Left ventricle myocardium inferior (tissue), 1 donor: ENCODE results near the gene NAIF1. TPM values are rescaled to one million over a fixed set of nuclear protein-coding genes. Genes with fewer than 3 reads are reported as not detected.
A peak's percentile ranks its signal among the peaks of the same experiment; 100 is the strongest.

ENCODE experiments used
- DNase-seq: peaks from one replicate; pipeline ENCODE4 v3.0.0-alpha.2; 2020
- H3K27ac ChIP-seq: fragments of 200-600 bp; replicated peaks from 2 replicates; pipeline ENCODE4 v1.8.0; 2021
- H3K27me3 ChIP-seq: fragments of 200-600 bp; 2 replicates; pipeline ENCODE4 v1.8.0; 2021; ENCODE audit warnings: low read depth
- H3K36me3 ChIP-seq: fragments of 200-600 bp; 2 replicates; pipeline ENCODE4 v1.8.0; 2021
- H3K4me1 ChIP-seq: fragments of 200-600 bp; 2 replicates; pipeline ENCODE4 v1.8.0; 2021
- H3K4me3 ChIP-seq: fragments of 200-600 bp; 2 replicates; pipeline ENCODE4 v1.8.0; 2021; ENCODE audit warnings: mild to moderate bottlenecking, moderate library complexity
- H3K9me3 ChIP-seq: fragments of 200-600 bp; replicated peaks from 2 replicates; pipeline ENCODE4 v1.8.0; 2021
- intact Hi-C: fragments of 100-400 bp; cut with micrococcal nuclease; formaldehyde crosslinking; loops from one replicate; pipeline ENCODE4 v1.11.0; 2022
- total RNA-seq: library from RNA; stranded (reverse); fragmentation: NEBNext Ultra II Directional; extraction: Animal tissue kit (Norgen Biotek cat#: 25700); gene quantifications from one replicate; pipeline ENCODE4 v1.2.1, GENCODE V29; 2021
- TF ChIP-seq, protein P1 (sequence below): fragments of 200-600 bp; IDR thresholded peaks from 2 replicates; pipeline ENCODE4 v1.8.0; 2021; ENCODE audit warnings: antibody characterized with exemption, mild to moderate bottlenecking, borderline replicate concordance
- donor health status: DM: no; HTN: yes; CAD: no; lungs with severe emphysema.

The NAIF1 gene
- total RNA-seq, 1 donor from 2014 or later = 7.9 TPM

DNA sequence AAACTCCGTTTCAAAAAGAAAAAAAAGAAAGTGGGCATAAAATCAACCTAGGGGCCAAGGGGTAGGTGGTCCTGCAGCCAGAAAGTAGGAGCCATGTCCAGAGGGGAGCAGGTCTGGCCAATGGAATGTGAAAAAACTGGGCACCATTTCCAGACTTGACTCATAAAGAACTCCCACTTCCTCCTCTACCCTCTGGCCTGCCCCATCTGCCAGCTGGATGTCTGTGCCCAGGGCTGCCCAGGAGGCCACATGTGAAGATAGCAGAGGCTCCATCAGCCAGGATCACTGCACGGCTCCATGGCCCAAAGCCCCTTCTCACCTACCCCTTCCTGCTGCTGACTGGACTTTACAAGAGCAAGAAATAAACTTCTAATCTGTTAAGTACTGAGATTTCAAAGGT, 44.2 kb downstream of the NAIF1 start:
- intact Hi-C loops = no loop called here
- DNase-seq = no peak
- Histone ChIP-seq H3K27me3 (no peaks in the 10 kb centered on the region), H3K36me3 (no peaks in the 10 kb centered on the region), H3K9me3 (no peaks in the 10 kb centered on the region), H3K4me1 (no peaks in the 10 kb centered on the region), H3K4me3 (no peak overlapping the region), H3K27ac (no peak overlapping the region)
- TF ChIP-seq, protein P1, sequence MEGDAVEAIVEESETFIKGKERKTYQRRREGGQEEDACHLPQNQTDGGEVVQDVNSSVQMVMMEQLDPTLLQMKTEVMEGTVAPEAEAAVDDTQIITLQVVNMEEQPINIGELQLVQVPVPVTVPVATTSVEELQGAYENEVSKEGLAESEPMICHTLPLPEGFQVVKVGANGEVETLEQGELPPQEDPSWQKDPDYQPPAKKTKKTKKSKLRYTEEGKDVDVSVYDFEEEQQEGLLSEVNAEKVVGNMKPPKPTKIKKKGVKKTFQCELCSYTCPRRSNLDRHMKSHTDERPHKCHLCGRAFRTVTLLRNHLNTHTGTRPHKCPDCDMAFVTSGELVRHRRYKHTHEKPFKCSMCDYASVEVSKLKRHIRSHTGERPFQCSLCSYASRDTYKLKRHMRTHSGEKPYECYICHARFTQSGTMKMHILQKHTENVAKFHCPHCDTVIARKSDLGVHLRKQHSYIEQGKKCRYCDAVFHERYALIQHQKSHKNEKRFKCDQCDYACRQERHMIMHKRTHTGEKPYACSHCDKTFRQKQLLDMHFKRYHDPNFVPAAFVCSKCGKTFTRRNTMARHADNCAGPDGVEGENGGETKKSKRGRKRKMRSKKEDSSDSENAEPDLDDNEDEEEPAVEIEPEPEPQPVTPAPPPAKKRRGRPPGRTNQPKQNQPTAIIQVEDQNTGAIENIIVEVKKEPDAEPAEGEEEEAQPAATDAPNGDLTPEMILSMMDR = no peak

DNA sequence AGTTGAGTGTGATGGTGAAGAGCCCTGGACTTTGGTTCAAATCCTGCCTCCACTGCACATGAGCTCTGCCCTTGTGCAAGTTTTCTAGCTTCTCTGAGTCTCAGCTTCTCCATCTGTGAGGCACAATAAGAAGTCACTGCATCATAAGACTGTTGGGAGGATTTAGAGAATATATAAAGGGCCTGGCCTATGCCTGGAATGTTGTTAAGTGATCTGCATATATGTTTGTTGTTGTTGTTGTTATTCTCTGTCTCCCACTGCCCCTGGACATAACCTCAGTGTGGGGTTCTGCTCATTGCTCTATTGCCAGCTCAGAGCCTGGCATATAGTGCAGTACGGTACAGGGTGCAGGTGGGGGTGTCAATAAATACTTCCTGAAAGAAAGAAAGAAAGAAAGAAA, 46.0 kb downstream of the NAIF1 start:
- H3K27me3 ChIP-seq = no peaks in the 10 kb centered on the region
- TF ChIP-seq, protein P1 = no peak
- H3K36me3 ChIP-seq = no peaks in the 10 kb centered on the region
- no peaks in the 10 kb centered on the region for H3K9me3 ChIP-seq
- H3K4me1 ChIP-seq = no peaks in the 10 kb centered on the region
- DNase-seq = no peak
- no peak overlapping the region for H3K4me3 ChIP-seq
- intact Hi-C loops = no loop called here
- no peak overlapping the region for H3K27ac ChIP-seq

DNA sequence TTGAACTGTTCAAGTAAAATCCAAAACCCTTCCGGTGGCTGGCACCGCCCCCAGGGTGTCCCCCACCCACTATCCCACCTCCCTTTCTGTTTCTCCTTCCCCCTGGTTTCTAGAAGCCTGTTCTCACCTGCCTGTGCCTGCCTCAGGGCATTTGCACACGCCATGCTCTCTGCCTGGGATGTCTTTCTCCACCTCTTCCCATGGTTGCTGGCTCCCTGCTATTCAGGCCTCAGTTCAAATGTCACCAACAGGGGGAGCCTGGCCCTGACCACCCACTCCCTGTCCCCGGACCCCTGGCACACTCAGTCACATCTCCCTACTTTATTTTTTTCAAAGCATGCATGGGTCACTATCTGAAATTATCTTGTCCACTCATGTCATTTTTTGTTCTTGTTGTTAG, 46.4 kb downstream of the NAIF1 start:
- TF ChIP-seq, protein P1 = peak; percentile 30
- no peaks in the 10 kb centered on the region for H3K9me3 ChIP-seq
- H3K27ac ChIP-seq = no peak overlapping the region
- H3K4me1 ChIP-seq = no peaks in the 10 kb centered on the region
- no peak for DNase-seq
- H3K36me3 ChIP-seq = no peaks in the 10 kb centered on the region
- H3K4me3 ChIP-seq = no peak overlapping the region
- no peaks in the 10 kb centered on the region for H3K27me3 ChIP-seq
- intact Hi-C loops = no loop called here

DNA sequence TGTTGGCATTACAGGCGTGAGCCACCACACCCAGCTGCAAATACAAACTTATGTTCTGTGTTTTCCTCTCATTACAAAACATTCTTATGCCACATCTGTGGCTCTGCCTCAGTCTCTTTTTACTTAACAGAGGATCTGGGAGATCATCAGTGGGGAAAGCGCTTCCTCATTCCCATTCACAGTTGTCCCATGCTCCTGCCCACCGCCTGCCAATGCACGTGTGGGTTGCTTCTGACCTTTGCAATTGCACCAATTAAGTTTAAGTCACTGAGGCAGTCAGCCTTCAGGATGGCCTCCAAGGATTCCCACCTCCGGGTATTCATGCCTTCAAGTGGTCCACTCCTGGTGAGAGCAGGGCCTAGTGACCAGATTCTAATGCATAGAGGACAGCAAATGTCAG, 51.4 kb downstream of the NAIF1 start:
- H3K27me3 ChIP-seq = no peaks in the 10 kb centered on the region
- H3K36me3 ChIP-seq = no peaks in the 10 kb centered on the region
- no peak for DNase-seq
- H3K4me3 ChIP-seq = no peak overlapping the region
- no peaks in the 10 kb centered on the region for H3K4me1 ChIP-seq
- no peaks in the 10 kb centered on the region for H3K9me3 ChIP-seq
- TF ChIP-seq, protein P1 = no peak
- intact Hi-C loops = no loop called here
- no peak overlapping the region for H3K27ac ChIP-seq

Other genes with a start within 250 kb of the NAIF1 start
- gene ENG, start 212.7 kb downstream of the NAIF1 start, total RNA-seq = 139 TPM
- gene AK1, start 189.6 kb downstream of the NAIF1 start, total RNA-seq = 844 TPM
- 48.4 TPM for gene ST6GALNAC6, start 167.7 kb downstream of the NAIF1 start, total RNA-seq
- gene ST6GALNAC4, start 150.3 kb downstream of the NAIF1 start, total RNA-seq = 31.3 TPM
- gene PIP5KL1, start 136.5 kb downstream of the NAIF1 start, total RNA-seq = 0.85 TPM
- 14.0 TPM for gene DPM2, start 129.5 kb downstream of the NAIF1 start, total RNA-seq
- gene EEIG1, start 86.3 kb downstream of the NAIF1 start, total RNA-seq = 20.7 TPM
- gene SLC25A25, start 912 bp upstream of the NAIF1 start, total RNA-seq = 5.4 TPM
- 141 TPM for gene PTGES2, start 60.4 kb upstream of the NAIF1 start, total RNA-seq
- not detected for gene LCN2, start 82.1 kb upstream of the NAIF1 start, total RNA-seq
- gene BBLN, start 92.9 kb upstream of the NAIF1 start, total RNA-seq = 52.5 TPM
- 74.9 TPM for gene CIZ1, start 124.3 kb upstream of the NAIF1 start, total RNA-seq
- 4.9 TPM for gene DNM1, start 136.1 kb upstream of the NAIF1 start, total RNA-seq
- gene GOLGA2, start 208.7 kb upstream of the NAIF1 start, total RNA-seq = 86.9 TPM
- 16.2 TPM for gene SWI5, start 209.0 kb upstream of the NAIF1 start, total RNA-seq